Endothelial cell of umbilical vein (primary cell): ENCODE data around the gene GGPS1. TPM values are rescaled to one million over a fixed set of nuclear protein-coding genes. Genes with fewer than 3 reads are reported as not detected.
"Not testable (repeated sequence)": the region's sequence is repeated elsewhere in the genome, so short reads cannot be mapped to it uniquely, and the experiment has no call there.

Source experiments
- BruUV-seq: library from RNA; stranded (reverse); fragments of 400-500 nt; replicated peaks from 2 replicates; lab custom pipeline; 2021; lab: Mats Ljungman, UMichigan
- CTCF ChIA-PET: fragments of 300-600, 350-600 bp; sonication (Branson Sonifier 250); formaldehyde crosslinking; loops from one replicate; lab custom pipeline; 2021; ENCODE audit warnings: antibody characterized with exemption, inconsistent platforms; lab: Charles Lee
- POLR2A ChIA-PET: fragments of 300-600, 350-600 bp; sonication (Branson Sonifier 250); formaldehyde crosslinking; loops from one replicate; lab custom pipeline; 2021; ENCODE audit warnings: antibody characterized with exemption, inconsistent platforms; lab: Charles Lee
- DNase-seq: peaks from one replicate; pipeline ENCODE4 v3.0.0-alpha.2; 2011; ENCODE audit warnings: low read depth, low spot score
- FAIRE-seq: peaks from 2 replicates; lab custom pipeline; 2011; peaks lifted over from hg19 to GRCh38; lab: Jason Lieb, UNC
- H2AFZ ChIP-seq: 2 replicates; pipeline ENCODE4 v1.6.0; 2012; ENCODE audit warnings: low read depth, low read length, control low read depth, inconsistent platforms
- H3K27ac ChIP-seq: 2 replicates; pipeline ENCODE4 v1.5.1; 2011; ENCODE audit warnings: low read depth, mild to moderate bottlenecking, control low read depth, low read length, moderate library complexity; ENCODE audit not compliant: insufficient read depth
- H3K27me3 ChIP-seq, 2 experiments: 2 replicates each; pipeline versions ENCODE4 v1.6.0 to v1.6.1; 2011; ENCODE audit warnings: low read length in 2 of 2, mixed read lengths in 1 of 2; ENCODE audit not compliant: control insufficient read depth in 2 of 2, insufficient read depth in 2 of 2
- H3K36me3 ChIP-seq, 2 experiments: 2 replicates in 1 of 2; 3 replicates in 1 of 2; pipeline ENCODE4 v1.5.1; 2011; ENCODE audit warnings: low read length in 2 of 2, mild to moderate bottlenecking in 1 of 2, moderate library complexity in 1 of 2; ENCODE audit not compliant: control insufficient read depth in 2 of 2, insufficient read depth in 2 of 2; ENCODE audit errors: extremely low read depth in 1 of 2
- H3K4me1 ChIP-seq: 3 replicates; pipeline ENCODE4 v1.5.1; 2011; ENCODE audit warnings: mild to moderate bottlenecking, low read length; ENCODE audit not compliant: control insufficient read depth, insufficient read depth; ENCODE audit errors: extremely low read depth
- H3K4me2 ChIP-seq: 2 replicates; pipeline ENCODE4 v1.6.1; 2011; ENCODE audit warnings: low read length, control low read depth, mixed read lengths; ENCODE audit not compliant: insufficient read depth
- H3K4me3 ChIP-seq, 3 experiments: fragments of 200-600 bp in 1 of 3; sonication (generic), shearing (Covaris generic) in 1 of 3; replicated peaks in 1 of 3; 2 replicates each; pipeline ENCODE4 v1.5.1; 2011 to 2016; ENCODE audit warnings: control low read depth in 3 of 3, low read length in 3 of 3, mild to moderate bottlenecking in 2 of 3, inconsistent platforms in 1 of 3, low read depth in 1 of 3, moderate library complexity in 1 of 3; ENCODE audit not compliant: insufficient read depth in 1 of 3
- H3K79me2 ChIP-seq: 2 replicates; pipeline ENCODE4 v1.6.0; 2012; ENCODE audit warnings: low read length, inconsistent platforms; ENCODE audit not compliant: control insufficient read depth, insufficient read depth
- H3K9ac ChIP-seq: replicated peaks from 2 replicates; pipeline ENCODE3; 2011; ENCODE audit warnings: low read length, control low read depth; ENCODE audit not compliant: insufficient read depth; ENCODE audit errors: extremely low read depth
- H3K9me1 ChIP-seq: replicated peaks from 3 replicates; pipeline ENCODE4 v1.6.0; 2011; ENCODE audit warnings: mild to moderate bottlenecking, low read length; ENCODE audit not compliant: control insufficient read depth, insufficient read depth; ENCODE audit errors: extremely low read depth
- H3K9me3 ChIP-seq: replicated peaks from 2 replicates; pipeline ENCODE4 v1.5.1; 2012; ENCODE audit warnings: low read length, inconsistent platforms; ENCODE audit not compliant: control insufficient read depth, insufficient read depth
- H4K20me1 ChIP-seq: replicated peaks from 2 replicates; pipeline ENCODE3; 2011; ENCODE audit warnings: mild to moderate bottlenecking, low read length; ENCODE audit not compliant: control insufficient read depth, insufficient read depth; ENCODE audit errors: extremely low read depth
- CTCF ChIP-seq, 2 donors: IDR thresholded peaks; 1 replicate in 1 of 2; 2 replicates in 1 of 2; pipeline ENCODE4 v1.5.1; 2011; ENCODE audit warnings: low read length in 2 of 2, mild to moderate bottlenecking in 2 of 2, moderate library complexity in 2 of 2, control low read depth in 1 of 2, inconsistent platforms in 1 of 2, low read depth in 1 of 2; ENCODE audit not compliant: insufficient read depth in 1 of 2; ENCODE audit errors: extremely low read depth in 1 of 2
- EZH2 ChIP-seq: IDR thresholded peaks from 2 replicates; pipeline ENCODE4 v1.6.1; 2012; ENCODE audit warnings: borderline replicate concordance, low read depth, mild to moderate bottlenecking, moderate library complexity, low read length, inconsistent platforms; ENCODE audit not compliant: severe bottlenecking
- FOS ChIP-seq: IDR thresholded peaks from 2 replicates; pipeline ENCODE4 v1.6.1; 2011; ENCODE audit warnings: mild to moderate bottlenecking, low read length, moderate library complexity, borderline replicate concordance; ENCODE audit not compliant: insufficient read depth
- GATA2 ChIP-seq: IDR thresholded peaks from 2 replicates; pipeline ENCODE4 v1.7.0; 2011; ENCODE audit warnings: low read depth, mild to moderate bottlenecking, moderate library complexity, mixed read lengths, low read length; ENCODE audit not compliant: insufficient read length, insufficient read depth
- JUN ChIP-seq: IDR thresholded peaks from 2 replicates; pipeline ENCODE4 v1.6.1; 2011; ENCODE audit warnings: borderline replicate concordance, low read depth; ENCODE audit not compliant: insufficient read length, insufficient read depth
- MAX ChIP-seq: IDR thresholded peaks from 2 replicates; pipeline ENCODE4 v1.6.1; 2011; ENCODE audit not compliant: insufficient read depth, insufficient read length
- MYC ChIP-seq: IDR thresholded peaks from one replicate; pipeline ENCODE4 v1.6.1; 2011; ENCODE audit warnings: mild to moderate bottlenecking, low read depth, low read length
- POLR2A ChIP-seq: IDR thresholded peaks from 2 replicates; pipeline ENCODE4 v1.6.1; 2012; ENCODE audit warnings: low read depth, mild to moderate bottlenecking, control low read depth, low read length
- POLR2AphosphoS5 ChIP-seq: IDR thresholded peaks from 2 replicates; pipeline ENCODE4 v1.6.1; 2012; ENCODE audit warnings: low read depth, mild to moderate bottlenecking, control low read depth, low read length, moderate library complexity; ENCODE audit not compliant: insufficient read depth
- dilution Hi-C: fragments of 300-500 bp; cut with MboI; formaldehyde crosslinking; loops from one replicate; pipeline ENCODE4 v1.15.0; 2019; ENCODE audit warnings: low sequenced_read_pairs; ENCODE audit not compliant: extremely low pct_ligation_motif_present
- intact Hi-C: fragments of 100-400 bp; cut with micrococcal nuclease; formaldehyde crosslinking; loops from one replicate; pipeline ENCODE4 v1.10.0; 2022
- polyA plus RNA-seq, 4 experiments: library from polyadenylated mRNA; depleted of rRNA in 3 of 4; stranded (reverse) in 3 of 4; unstranded in 1 of 4; fragments of >200 nt; gene quantifications; 2 replicates each; pipeline versions ENCODE4 v1.2.1 to v1.2.3, GENCODE V29; 2011 to 2012; ENCODE audit warnings: missing spikeins in 1 of 4
- total RNA-seq: library from RNA; stranded (reverse); gene quantifications from 2 replicates; pipeline ENCODE4 v1.2.3, GENCODE V29; 2021

The GGPS1 gene
- total and polyA plus RNA-seq, 2 donors (not counting 3 experiments of a cell fraction or from before 2014, with no cell fraction given) = 10.7 to 29.5 TPM

- DNase-seq (no peak), FAIRE-seq (no peak)
- Histone ChIP-seq H3K27me3 (no peaks in the 10 kb centered on the region), H3K4me2 (no peak overlapping the region), H3K36me3 (peaks cover 0 to 2% of the 10 kb centered on the region in 2 experiments), H3K9ac (no peak overlapping the region), H3K9me3 (no peaks in the 10 kb centered on the region), H3K4me3 (no peak overlapping the region), H3K9me1 (no peaks in the 10 kb centered on the region), H3K27ac (no peak overlapping the region), H3K4me1 (no peaks in the 10 kb centered on the region), H4K20me1 (no peaks in the 10 kb centered on the region), H2AFZ (no peak overlapping the region), H3K79me2 (peaks cover 26% of the 10 kb centered on the region)
- TF ChIP-seq FOS = no peak
- TF ChIP-seq POLR2AphosphoS5 = no peak
- TF ChIP-seq GATA2 = no peak
- TF ChIP-seq MAX = no peak
- no peak for TF ChIP-seq POLR2A
- no peak for TF ChIP-seq CTCF (IDR thresholded peaks at IDR 0.05; ENCODE audit: extremely low read depth in 1 of 2, insufficient read depth in 1 of 2, low read depth in 1 of 2, low read length in 2 of 2)
- no peak for TF ChIP-seq MYC
- TF ChIP-seq EZH2 = no peak
- no peak for TF ChIP-seq JUN
- no TSS peak for BruUV-seq
- ChIA-PET POLR2A (no interaction called here), CTCF (interaction anchor here (1.3 kb wide), 1 partner anchor 39 kb away, joined by 4 read pairs; no protein-coding TSS in a partner anchor)
- dilution Hi-C loops = no loop called here
- intact Hi-C loops = no loop called here
Observed at GRCh38 chr1:235375919-235376605, 47.7 kb downstream of the GGPS1 start.

- H3K9me1 ChIP-seq, H3K4me2 ChIP-seq, BruUV-seq, H4K20me1 ChIP-seq, H3K36me3 ChIP-seq, H3K4me3 ChIP-seq, H3K27ac ChIP-seq, DNase-seq, dilution Hi-C loops, H3K27me3 ChIP-seq, H3K9me3 ChIP-seq, intact Hi-C loops, FAIRE-seq, H2AFZ ChIP-seq, POLR2A ChIA-PET, H3K9ac ChIP-seq, H3K4me1 ChIP-seq: not testable (repeated sequence)
- H3K79me2 ChIP-seq = peaks cover 21% of the 10 kb centered on the region
- CTCF ChIA-PET = interaction anchor here (1.5 kb wide), 1 partner anchor 37 kb away, joined by 3 read pairs; no protein-coding TSS in a partner anchor
Observed at GRCh38 chr1:235378134-235378735, 49.9 kb downstream of the GGPS1 start.
